KOPT-K1 (cell line): Measurements from ENCODE around the gene GNA12.

Experiments
- H3K27ac ChIP-seq: fragments of 200-600 bp; sonication (generic); 2 replicates; pipeline ENCODE4 v1.5.1; 2016; ENCODE audit warnings: antibody characterized with exemption, mild to moderate bottlenecking, low read depth, low read length; ENCODE audit not compliant: poor library complexity, severe bottlenecking
- H3K36me3 ChIP-seq: fragments of 200-600 bp; sonication (generic); 2 replicates; pipeline ENCODE4 v1.5.1; 2017; ENCODE audit warnings: antibody characterized with exemption, mild to moderate bottlenecking, low read length, moderate library complexity; ENCODE audit not compliant: insufficient read depth
- H3K9me3 ChIP-seq: fragments of 200-600 bp; sonication (generic); 2 replicates; pipeline ENCODE4 v1.5.1; 2017; ENCODE audit warnings: antibody characterized with exemption, low read length, mild to moderate bottlenecking; ENCODE audit not compliant: insufficient read depth, poor library complexity, severe bottlenecking

GNA12 gene

DNA sequence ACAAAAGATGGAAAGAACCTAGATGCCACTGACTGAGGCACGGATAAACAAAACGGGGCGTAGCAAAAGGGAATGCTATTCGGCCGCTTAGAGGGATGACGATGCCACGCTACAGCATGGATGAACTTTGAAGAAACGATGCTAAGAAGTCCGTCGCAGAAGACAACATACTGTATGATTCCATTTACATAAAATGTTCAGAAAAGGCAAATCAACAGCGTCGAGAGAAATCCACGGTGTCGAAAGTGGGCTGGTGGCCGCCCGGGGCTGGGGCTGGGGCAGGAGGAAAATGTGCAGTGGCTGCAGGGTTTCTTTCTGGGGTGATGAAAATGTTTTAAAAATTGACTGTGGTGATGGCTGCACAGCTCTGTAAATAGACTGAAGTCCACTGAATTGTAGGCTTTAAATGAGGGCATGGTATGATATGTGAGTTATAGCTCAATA is 24.1 kb downstream of the GNA12 start:
- Histone ChIP-seq H3K36me3 (no peaks in the 10 kb centered on the region), H3K9me3 (no peaks in the 10 kb centered on the region), H3K27ac (no peak overlapping the region)

DNA sequence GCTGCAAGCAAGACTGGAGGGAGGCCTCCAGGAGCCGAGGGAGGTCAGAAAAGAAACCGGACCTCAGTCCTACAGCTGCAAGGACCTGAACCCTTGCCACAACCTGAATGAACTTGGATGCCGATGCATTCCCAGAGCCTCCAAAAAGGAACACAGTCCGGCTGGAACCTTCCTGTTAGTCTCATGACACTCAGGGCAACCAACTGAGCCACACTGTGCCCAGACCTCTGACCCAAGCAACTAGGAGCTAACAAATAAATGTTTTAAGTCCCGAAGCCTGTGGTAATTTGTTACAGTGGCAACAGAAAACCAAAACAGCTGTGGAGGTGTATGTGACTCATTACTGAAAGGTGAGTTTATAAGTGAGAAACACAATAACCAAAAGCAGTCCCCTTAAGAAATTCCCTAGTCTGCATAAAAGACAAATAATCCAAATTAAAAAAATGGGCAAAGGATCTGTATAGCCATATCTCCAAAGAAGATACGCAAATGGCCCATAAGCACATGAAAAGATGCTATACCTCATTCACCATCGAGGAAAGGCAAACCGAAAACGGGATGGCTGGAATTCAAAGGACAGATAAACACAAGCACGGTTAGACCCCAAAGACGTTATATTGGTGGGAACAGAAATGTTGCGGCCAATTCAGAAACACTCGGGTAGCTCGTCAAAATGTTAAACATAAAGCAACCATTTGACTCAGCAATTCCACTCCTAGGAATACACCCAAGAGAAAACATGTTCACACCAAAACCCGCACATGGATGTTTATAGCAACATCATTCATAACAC is 24.8 kb downstream of the GNA12 start:
- Histone ChIP-seq H3K36me3 (no peaks in the 10 kb centered on the region), H3K9me3 (no peaks in the 10 kb centered on the region), H3K27ac (no peak overlapping the region)

GRCh38 chr7:2818653-2819052 is 25.5 kb downstream of the GNA12 start:
- no peaks in the 10 kb centered on the region for H3K9me3 ChIP-seq
- H3K36me3 ChIP-seq = no peaks in the 10 kb centered on the region
- no peak overlapping the region for H3K27ac ChIP-seq

- Histone ChIP-seq H3K9me3 (no peaks in the 10 kb centered on the region), H3K36me3 (no peaks in the 10 kb centered on the region), H3K27ac (no peak overlapping the region)
Measured at GRCh38 chr7:2818121-2818520, 26.0 kb downstream of the GNA12 start.

DNA sequence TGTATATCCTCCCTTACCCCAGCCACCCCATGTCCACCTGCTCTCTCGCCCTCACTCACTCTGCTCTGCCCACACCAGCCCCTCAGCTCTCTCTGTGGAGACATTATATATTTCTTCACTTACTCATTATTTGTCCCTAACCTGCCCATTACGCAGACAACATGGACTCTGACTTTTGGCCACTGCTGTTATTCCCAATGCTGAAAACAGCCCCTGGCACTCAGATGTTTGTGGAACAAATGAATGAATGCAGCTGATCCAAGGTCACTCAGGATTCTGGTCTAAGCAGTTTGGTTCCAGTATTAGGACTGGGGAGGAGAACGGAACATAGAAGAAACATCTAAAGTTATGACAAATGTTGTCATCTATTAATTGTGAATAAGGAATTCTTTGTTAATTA is 26.7 kb downstream of the GNA12 start:
- Histone ChIP-seq H3K36me3 (no peaks in the 10 kb centered on the region), H3K27ac (no peak overlapping the region), H3K9me3 (no peaks in the 10 kb centered on the region)

DNA sequence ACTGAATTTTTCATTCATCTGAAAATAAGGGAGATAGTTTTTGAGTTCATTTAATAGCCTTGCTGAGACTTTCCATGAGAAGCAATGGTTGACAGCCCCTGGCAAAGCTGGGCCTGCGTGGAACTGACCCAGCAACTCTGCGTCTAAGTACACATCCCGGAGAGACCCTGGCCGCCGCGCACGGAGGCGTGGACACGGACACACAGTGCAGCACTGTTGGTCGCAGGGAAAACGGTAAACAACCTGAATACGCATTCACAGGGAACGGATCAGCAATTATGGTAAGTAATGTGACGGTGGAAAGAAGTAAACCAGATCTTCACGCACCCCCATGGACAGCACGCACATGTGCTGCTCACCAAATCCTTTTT is 28.2 kb downstream of the GNA12 start:
- H3K27ac ChIP-seq = no peak overlapping the region
- H3K9me3 ChIP-seq = no peaks in the 10 kb centered on the region

GRCh38 chr7:2814946-2815874 is 28.9 kb downstream of the GNA12 start:
- H3K27ac ChIP-seq = no peak overlapping the region
- H3K9me3 ChIP-seq = no peaks in the 10 kb centered on the region
- no peaks in the 10 kb centered on the region for H3K36me3 ChIP-seq

More for the DNA sequence above, 28.2 kb downstream of the GNA12 start:
- H3K36me3 ChIP-seq = no peaks in the 10 kb centered on the region

GRCh38 chr7:2814186-2814945 is 29.7 kb downstream of the GNA12 start:
- Histone ChIP-seq H3K27ac (no peak overlapping the region), H3K36me3 (no peaks in the 10 kb centered on the region), H3K9me3 (no peaks in the 10 kb centered on the region)

DNA sequence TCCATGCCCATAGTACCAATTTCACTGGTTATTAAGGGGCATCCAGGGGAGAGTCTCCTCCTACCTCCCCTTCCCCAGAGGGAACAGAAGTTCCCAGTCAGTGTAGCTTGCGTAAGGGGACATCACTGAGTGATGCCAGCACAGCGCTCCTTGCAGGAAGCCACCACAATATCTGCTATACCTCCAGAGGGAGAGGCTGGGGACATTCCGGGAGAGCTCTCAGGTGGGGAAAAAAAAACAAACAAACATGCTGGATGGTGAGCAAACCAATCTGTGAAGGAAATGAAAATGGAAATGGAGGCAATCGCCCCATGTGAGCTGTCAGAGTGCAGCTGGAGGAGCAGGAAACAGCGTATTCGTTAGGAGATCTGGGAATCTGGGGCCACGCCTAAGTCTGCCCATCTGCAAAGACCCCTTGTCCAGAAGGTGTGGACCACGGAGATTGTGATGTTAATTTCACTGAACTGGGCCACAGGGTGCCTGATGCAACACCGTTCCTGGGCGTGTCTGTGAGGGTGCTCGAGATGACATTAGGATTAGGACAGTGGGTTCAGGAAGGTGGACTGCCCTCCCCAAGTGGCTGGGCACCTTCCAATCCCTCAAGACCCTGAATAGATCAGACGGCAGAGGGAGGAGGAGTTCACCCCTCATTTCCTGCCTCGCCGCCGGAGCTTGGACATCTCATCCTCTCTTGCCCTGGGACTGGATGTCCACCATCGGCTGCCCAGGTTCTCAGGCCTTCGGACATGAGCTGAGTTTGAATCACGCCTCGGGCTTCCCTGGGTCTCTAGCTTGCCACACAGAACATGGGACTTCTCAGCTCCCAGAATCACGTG is 30.5 kb downstream of the GNA12 start:
- Histone ChIP-seq H3K27ac (no peak overlapping the region), H3K36me3 (no peaks in the 10 kb centered on the region), H3K9me3 (no peaks in the 10 kb centered on the region)

- Histone ChIP-seq H3K36me3 (no peaks in the 10 kb centered on the region), H3K27ac (no peak overlapping the region), H3K9me3 (no peaks in the 10 kb centered on the region)
Measured at GRCh38 chr7:2812831-2813230, 31.3 kb downstream of the GNA12 start.

DNA sequence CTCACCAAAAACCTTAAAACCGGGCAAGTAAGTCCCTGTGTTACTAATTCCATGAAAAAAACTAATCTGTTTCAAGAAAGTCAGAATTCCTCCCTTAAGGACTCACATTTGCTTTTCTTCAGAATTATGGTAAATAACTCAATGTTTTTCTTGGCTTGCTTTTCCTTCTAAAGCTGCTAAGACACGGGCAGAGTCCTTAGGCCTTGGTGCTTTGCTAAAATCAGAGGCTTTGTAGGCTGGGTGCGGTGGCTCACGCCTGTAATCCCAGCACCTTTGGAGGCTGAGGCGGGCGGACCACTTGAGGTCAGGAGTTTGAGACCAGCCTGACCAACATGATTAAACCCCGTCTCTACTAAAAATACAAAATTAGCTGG is 32.0 kb downstream of the GNA12 start:
- Histone ChIP-seq H3K9me3 (no peaks in the 10 kb centered on the region), H3K36me3 (no peaks in the 10 kb centered on the region), H3K27ac (no peak overlapping the region)

DNA sequence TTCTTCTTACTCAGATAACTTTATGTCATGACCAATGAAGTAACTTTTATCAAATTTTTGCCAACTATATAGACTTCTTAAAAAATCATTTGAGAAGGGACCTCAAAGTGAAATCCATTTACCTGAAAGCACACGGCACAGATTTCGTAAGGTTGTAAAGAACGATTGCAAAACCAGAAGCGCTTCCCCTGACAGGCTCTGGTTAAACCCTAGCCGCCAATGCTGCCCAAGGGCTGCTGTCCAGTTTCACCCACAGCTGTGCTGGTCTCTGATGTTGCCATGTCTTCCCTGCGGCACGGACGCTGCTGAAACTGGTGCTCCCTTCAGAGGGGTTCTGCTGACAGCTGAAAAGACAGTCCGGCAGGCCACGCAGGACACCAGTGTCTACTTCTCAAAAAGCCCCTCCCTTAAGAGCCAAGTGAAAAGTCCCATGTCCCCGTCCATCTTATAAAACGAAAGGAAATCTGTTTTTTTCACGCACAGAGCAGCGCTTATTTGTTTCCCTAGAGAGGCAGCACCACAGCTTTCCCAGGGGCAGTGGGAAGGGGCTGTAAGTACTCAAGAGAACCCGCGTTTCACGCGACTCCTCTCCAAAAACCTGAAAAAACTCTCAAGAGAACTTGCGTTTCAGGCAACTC is 32.5 kb downstream of the GNA12 start:
- H3K9me3 ChIP-seq = no peaks in the 10 kb centered on the region
- H3K36me3 ChIP-seq = no peaks in the 10 kb centered on the region
- H3K27ac ChIP-seq = no peak overlapping the region

GRCh38 chr7:2810682-2811415 is 33.3 kb downstream of the GNA12 start:
- H3K36me3 ChIP-seq = no peaks in the 10 kb centered on the region
- H3K9me3 ChIP-seq = no peaks in the 10 kb centered on the region
- H3K27ac ChIP-seq = no peak overlapping the region
